IPS-NIHi7 (cell line): ENCODE data around the gene CTAGE6.
"Not testable (repeated sequence)": the region's sequence is repeated elsewhere in the genome, so short reads cannot be mapped to it uniquely, and the experiment has no call there.

Experiments
- DNase-seq: peaks from one replicate; pipeline ENCODE4 v3.0.0; 2012; ENCODE audit warnings: mixed read lengths; ENCODE audit errors: extremely low spot score

The CTAGE6 gene

GRCh38 chr7:143715543-143716193, 41.8 kb downstream of the CTAGE6 start:
- DNase-seq: not testable (repeated sequence)

GRCh38 chr7:143714581-143715454, 42.7 kb downstream of the CTAGE6 start:
- not testable (repeated sequence) for DNase-seq

- not testable (repeated sequence) for DNase-seq
These were observed 45.1 kb downstream of the CTAGE6 start for GRCh38 chr7:143712381-143712780.

- not testable (repeated sequence) for DNase-seq
These were observed 45.7 kb downstream of the CTAGE6 start for GRCh38 chr7:143711727-143712324.

- DNase-seq: not testable (repeated sequence)
These were observed 47.6 kb downstream of the CTAGE6 start for GRCh38 chr7:143709895-143710294.
